ENCODE data around the gene HOXB2. TPM values are rescaled to one million over a fixed set of nuclear protein-coding genes. Genes with fewer than 3 reads are reported as not detected.

HOXB2 gene
- total RNA-seq, 1 experiment from 2014 or later: 34.5 TPM

DNA sequence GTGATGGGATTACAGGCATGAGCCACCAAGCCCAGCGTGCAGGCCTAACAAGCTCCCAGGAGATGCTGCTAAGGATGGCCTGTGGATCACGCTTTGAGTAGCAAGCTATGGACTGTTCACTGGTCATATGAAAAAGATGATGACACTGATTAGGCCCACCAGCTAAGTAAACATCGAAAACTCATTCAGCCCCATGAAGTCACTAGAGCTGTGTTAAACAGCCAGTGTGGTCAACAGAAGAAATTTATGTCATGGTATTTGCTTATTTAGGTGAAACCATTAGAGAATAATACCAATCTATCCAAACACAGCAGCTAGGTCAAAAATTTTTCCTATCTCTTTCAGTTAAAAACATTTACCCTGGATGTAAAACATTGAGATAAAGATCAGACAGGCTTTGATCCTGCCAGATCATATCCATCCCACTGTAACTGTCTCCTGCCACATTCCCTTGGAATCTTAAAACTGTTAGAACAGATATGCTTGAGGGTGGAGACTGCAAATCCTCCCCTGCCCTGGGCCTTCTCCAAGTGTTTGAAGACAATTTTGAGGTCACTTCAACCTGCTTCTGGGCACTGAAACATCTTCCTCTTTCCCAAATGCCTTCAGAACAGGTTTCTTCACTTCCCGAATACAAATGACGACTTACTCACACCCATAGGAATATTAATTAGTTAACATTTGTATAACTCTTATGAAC is 45.0 kb downstream of the HOXB2 start:
- ChIA-PET CTCF (no interaction called here), POLR2A (ENCODE audit: low non-redundant PET) (no interaction called here)
- H3K4me3 ChIP-seq (ENCODE audit: low read depth, low read length, poor library complexity, severe bottlenecking): no peak overlapping the region
- BruUV-seq (replicated peaks): no TSS peak
- no peak for TF ChIP-seq EZH2 (IDR thresholded peaks at IDR 0.05; ENCODE audit: borderline replicate concordance, low read depth, low read length, poor library complexity, severe bottlenecking)
- TF ChIP-seq, protein P1, sequence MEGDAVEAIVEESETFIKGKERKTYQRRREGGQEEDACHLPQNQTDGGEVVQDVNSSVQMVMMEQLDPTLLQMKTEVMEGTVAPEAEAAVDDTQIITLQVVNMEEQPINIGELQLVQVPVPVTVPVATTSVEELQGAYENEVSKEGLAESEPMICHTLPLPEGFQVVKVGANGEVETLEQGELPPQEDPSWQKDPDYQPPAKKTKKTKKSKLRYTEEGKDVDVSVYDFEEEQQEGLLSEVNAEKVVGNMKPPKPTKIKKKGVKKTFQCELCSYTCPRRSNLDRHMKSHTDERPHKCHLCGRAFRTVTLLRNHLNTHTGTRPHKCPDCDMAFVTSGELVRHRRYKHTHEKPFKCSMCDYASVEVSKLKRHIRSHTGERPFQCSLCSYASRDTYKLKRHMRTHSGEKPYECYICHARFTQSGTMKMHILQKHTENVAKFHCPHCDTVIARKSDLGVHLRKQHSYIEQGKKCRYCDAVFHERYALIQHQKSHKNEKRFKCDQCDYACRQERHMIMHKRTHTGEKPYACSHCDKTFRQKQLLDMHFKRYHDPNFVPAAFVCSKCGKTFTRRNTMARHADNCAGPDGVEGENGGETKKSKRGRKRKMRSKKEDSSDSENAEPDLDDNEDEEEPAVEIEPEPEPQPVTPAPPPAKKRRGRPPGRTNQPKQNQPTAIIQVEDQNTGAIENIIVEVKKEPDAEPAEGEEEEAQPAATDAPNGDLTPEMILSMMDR (conservative IDR thresholded peaks at IDR 0.05; ENCODE audit: low read depth, low read length): no peak
- no peaks in the 10 kb centered on the region for H3K36me3 ChIP-seq (ENCODE audit: insufficient read depth, low read length, poor library complexity, severe bottlenecking)
- no peaks in the 10 kb centered on the region for H3K4me1 ChIP-seq (ENCODE audit: insufficient read depth, low read length, poor library complexity, severe bottlenecking)
- H3K27me3 ChIP-seq (replicated peaks; ENCODE audit: insufficient read depth, low read depth, low read length, poor library complexity): no peaks in the 10 kb centered on the region
- no peaks in the 10 kb centered on the region for H3K9me3 ChIP-seq (ENCODE audit: low read depth, low read length, poor library complexity, severe bottlenecking)
- H3K27ac ChIP-seq (ENCODE audit: low read depth, low read length, poor library complexity, severe bottlenecking): no peak overlapping the region
- intact Hi-C loops (cut with micrococcal nuclease; ENCODE audit: unreplicated experiment): no loop called here
- no peak for DNase-seq (ENCODE audit: low spot score)

DNA sequence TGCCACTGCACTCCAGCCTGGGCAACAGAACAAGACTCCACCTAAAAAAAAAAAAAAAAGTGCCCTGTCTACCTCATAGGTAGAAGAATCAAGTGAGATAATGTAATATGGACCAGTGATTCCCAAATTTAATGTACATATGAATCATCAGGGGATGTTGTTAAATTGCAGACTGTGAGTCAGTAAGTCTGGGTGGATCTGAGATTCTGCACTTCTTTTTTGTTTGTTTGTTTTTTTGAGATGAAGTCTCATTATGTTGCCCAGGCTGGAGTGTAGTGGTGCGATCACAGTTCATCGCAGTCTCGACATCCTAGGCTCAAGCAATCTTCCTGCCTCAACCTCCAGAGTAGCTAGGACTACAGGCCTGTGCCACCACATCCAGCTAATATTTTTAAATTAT is 45.7 kb downstream of the HOXB2 start:
- no peak for DNase-seq (ENCODE audit: low spot score)
- no peaks in the 10 kb centered on the region for H3K4me1 ChIP-seq (ENCODE audit: insufficient read depth, low read length, poor library complexity, severe bottlenecking)
- H3K27me3 ChIP-seq (replicated peaks; ENCODE audit: insufficient read depth, low read depth, low read length, poor library complexity): no peaks in the 10 kb centered on the region
- H3K4me3 ChIP-seq (ENCODE audit: low read depth, low read length, poor library complexity, severe bottlenecking): no peak overlapping the region
- POLR2A ChIA-PET (ENCODE audit: low non-redundant PET): no interaction called here
- H3K9me3 ChIP-seq (ENCODE audit: low read depth, low read length, poor library complexity, severe bottlenecking): no peaks in the 10 kb centered on the region
- H3K36me3 ChIP-seq (ENCODE audit: insufficient read depth, low read length, poor library complexity, severe bottlenecking): no peaks in the 10 kb centered on the region
- TF ChIP-seq EZH2 (IDR thresholded peaks at IDR 0.05; ENCODE audit: borderline replicate concordance, low read depth, low read length, poor library complexity, severe bottlenecking): no peak
- TF ChIP-seq, protein P1 (conservative IDR thresholded peaks at IDR 0.05; ENCODE audit: low read depth, low read length): no peak
- no TSS peak for BruUV-seq (replicated peaks)
- CTCF ChIA-PET: no interaction called here
- intact Hi-C loops (cut with micrococcal nuclease; ENCODE audit: unreplicated experiment): no loop called here
- H3K27ac ChIP-seq (ENCODE audit: low read depth, low read length, poor library complexity, severe bottlenecking): no peak overlapping the region

DNA sequence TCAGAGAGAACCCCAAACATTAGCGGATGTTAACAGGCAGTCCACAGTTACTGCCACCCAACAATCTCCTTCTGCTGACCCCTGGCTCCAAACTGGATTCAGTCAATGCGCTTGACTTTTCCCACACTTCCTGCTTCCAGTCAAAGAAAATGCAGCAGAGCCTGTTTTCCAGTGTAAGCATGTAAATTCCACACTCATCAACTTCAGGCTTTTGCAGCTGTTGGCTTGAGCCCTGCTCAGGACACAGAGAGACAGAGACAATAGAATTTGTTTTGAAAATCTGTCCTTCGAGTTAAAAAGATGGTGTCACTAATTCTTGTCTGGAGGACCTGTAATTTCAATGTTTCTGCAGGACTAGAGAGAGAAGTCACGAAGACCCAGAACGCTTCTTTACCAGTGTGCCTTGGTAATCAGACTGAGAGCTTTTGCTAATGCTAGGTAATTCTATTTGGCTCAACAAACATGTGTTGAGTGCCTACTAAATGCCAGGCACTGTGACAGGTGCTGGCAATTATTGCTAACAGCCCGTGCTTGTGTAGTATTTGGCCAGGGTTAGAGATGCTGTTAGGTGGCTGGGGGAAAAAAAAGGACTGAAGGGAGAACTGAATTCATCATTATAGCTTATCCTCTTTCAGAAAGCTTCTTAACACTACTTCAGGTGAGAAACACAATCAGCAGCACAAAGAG is 46.6 kb downstream of the HOXB2 start:
- BruUV-seq (replicated peaks): no TSS peak
- Histone ChIP-seq H3K9me3 (ENCODE audit: low read depth, low read length, poor library complexity, severe bottlenecking) (no peaks in the 10 kb centered on the region), H3K4me3 (ENCODE audit: low read depth, low read length, poor library complexity, severe bottlenecking) (no peak overlapping the region), H3K36me3 (ENCODE audit: insufficient read depth, low read length, poor library complexity, severe bottlenecking) (no peaks in the 10 kb centered on the region), H3K27ac (ENCODE audit: low read depth, low read length, poor library complexity, severe bottlenecking) (no peak overlapping the region), H3K4me1 (ENCODE audit: insufficient read depth, low read length, poor library complexity, severe bottlenecking) (no peaks in the 10 kb centered on the region), H3K27me3 (replicated peaks; ENCODE audit: insufficient read depth, low read depth, low read length, poor library complexity) (no peaks in the 10 kb centered on the region)
- intact Hi-C loops (cut with micrococcal nuclease; ENCODE audit: unreplicated experiment): no loop called here
- ChIA-PET CTCF (no interaction called here), POLR2A (ENCODE audit: low non-redundant PET) (no interaction called here)
- TF ChIP-seq EZH2 (IDR thresholded peaks at IDR 0.05; ENCODE audit: borderline replicate concordance, low read depth, low read length, poor library complexity, severe bottlenecking): no peak
- TF ChIP-seq, protein P1 (conservative IDR thresholded peaks at IDR 0.05; ENCODE audit: low read depth, low read length): no peak
- DNase-seq (ENCODE audit: low spot score): no peak

Measured in A673 (cell line).